IPS-11a (cell line): Measurements from ENCODE around the gene LAMA3.
A peak's percentile ranks its signal among the peaks of the same experiment; 100 is the strongest.

ENCODE experiments used
- H3K4me3 ChIP-seq: one replicate; pipeline ENCODE4 v1.5.1; 2013; ENCODE audit warnings: low read depth, low read length, control low read depth

The LAMA3 gene

GRCh38 chr18:23689031-23689615 lies at the start of gene LAMA3:
Gene LAMA3 (plus strand): TSS chr18:23689453. CDS start chr18:23689684, 231 bp downstream.
- peak within 1 kb of the TSS; percentile 35 for H3K4me3 ChIP-seq

- no peak overlapping the region for H3K4me3 ChIP-seq
Measured at GRCh38 chr18:23640052-23640451, 49.2 kb upstream of the LAMA3 start.

- H3K4me3 ChIP-seq, result no peak overlapping the region
Measured at GRCh38 chr18:23641143-23641720, 48.0 kb upstream of the LAMA3 start.

GRCh38 chr18:23641937-23642666 lies 47.2 kb upstream of the LAMA3 start:
- H3K4me3 ChIP-seq, result no peak overlapping the region

- H3K4me3 ChIP-seq, result no peak overlapping the region
Measured at GRCh38 chr18:23643815-23644490, 45.3 kb upstream of the LAMA3 start.

GRCh38 chr18:23645568-23646175 lies 43.6 kb upstream of the LAMA3 start:
- no peak overlapping the region for H3K4me3 ChIP-seq

- no peak overlapping the region for H3K4me3 ChIP-seq
Measured at GRCh38 chr18:23646282-23646681, 43.0 kb upstream of the LAMA3 start.

GRCh38 chr18:23648456-23648855 lies 40.8 kb upstream of the LAMA3 start:
- H3K4me3 ChIP-seq, result no peak overlapping the region

- no peak overlapping the region for H3K4me3 ChIP-seq
Measured at GRCh38 chr18:23648940-23649607, 40.2 kb upstream of the LAMA3 start.

- no peak overlapping the region for H3K4me3 ChIP-seq
Measured at GRCh38 chr18:23650968-23651927, 38.0 kb upstream of the LAMA3 start.

- no peak overlapping the region for H3K4me3 ChIP-seq
Measured at GRCh38 chr18:23652232-23652631, 37.0 kb upstream of the LAMA3 start.

- no peak overlapping the region for H3K4me3 ChIP-seq
Measured at GRCh38 chr18:23658285-23658684, 31.0 kb upstream of the LAMA3 start.

GRCh38 chr18:23661735-23662308 lies 27.4 kb upstream of the LAMA3 start:
- H3K4me3 ChIP-seq, result peak overlapping the region; percentile 61

- H3K4me3 ChIP-seq, result peak within 1 kb of the TSS; percentile 61
Measured at GRCh38 chr18:23662309-23663263, 26.7 kb upstream of the LAMA3 start, which contains the start of gene ANKRD29. Gene ANKRD29 (minus strand): TSS chr18:23662911. CDS start chr18:23662730, 181 bp downstream.

- no peak overlapping the region for H3K4me3 ChIP-seq
Measured at GRCh38 chr18:23664674-23665073, 24.6 kb upstream of the LAMA3 start.

- no peak overlapping the region for H3K4me3 ChIP-seq
Measured at GRCh38 chr18:23667114-23667513, 22.1 kb upstream of the LAMA3 start.

GRCh38 chr18:23668731-23669130 lies 20.5 kb upstream of the LAMA3 start:
- no peak overlapping the region for H3K4me3 ChIP-seq

- no peak overlapping the region for H3K4me3 ChIP-seq
Measured at GRCh38 chr18:23669202-23669766, 20.0 kb upstream of the LAMA3 start.
